HFFc6 (cell line): ENCODE measurements around the gene MTG1. TPM values are rescaled to one million over a fixed set of nuclear protein-coding genes. Genes with fewer than 3 reads are reported as not detected.

Experiments
- DNase-seq: peaks from one replicate; pipeline ENCODE4 v3.0.0-alpha.2; 2018
- H3K27ac Mint-ChIP-seq: 2 replicates; pipeline ENCODE4 v1.8.0; 2020; ENCODE audit warnings: mild to moderate bottlenecking, mixed read lengths
- H3K27me3 Mint-ChIP-seq: 2 replicates; pipeline ENCODE4 v1.8.0; 2021; ENCODE audit warnings: mild to moderate bottlenecking, moderate library complexity, mixed read lengths; ENCODE audit not compliant: insufficient read depth
- H3K36me3 Mint-ChIP-seq: 2 replicates; pipeline ENCODE4 v1.8.0; 2021; ENCODE audit warnings: low read depth, mixed read lengths
- H3K4me1 Mint-ChIP-seq: 2 replicates; pipeline ENCODE4 v1.8.0; 2020; ENCODE audit warnings: low read depth, mixed read lengths
- H3K4me3 Mint-ChIP-seq: 2 replicates; pipeline ENCODE4 v1.8.0; 2020; ENCODE audit warnings: mild to moderate bottlenecking, moderate library complexity, mixed read lengths
- H3K9me3 Mint-ChIP-seq: 2 replicates; pipeline ENCODE4 v1.8.0; 2020; ENCODE audit warnings: mild to moderate bottlenecking, mixed read lengths
- CTCF ChIP-seq: fragments of 200-600 bp; sonication (generic); IDR thresholded peaks from 2 replicates; pipeline ENCODE4 v1.5.0; 2021; ENCODE audit warnings: antibody characterized with exemption, mild to moderate bottlenecking
- total RNA-seq, 6 experiments: library from RNA; stranded (reverse); fragmentation: NEBNext Ultra II Directional; extraction: Animal tissue kit (Norgen Biotek cat#: 25700); gene quantifications; 2 replicates in 1 of 6; 3 replicates in 5 of 6; pipeline ENCODE4 v1.2.3, GENCODE V29; 2021

Gene MTG1
- total RNA-seq, 6 experiments from 2014 or later, result 23.7 to 33.0 (median 26.6) TPM

GRCh38 chr10:133457100-133457841, 63.3 kb downstream of the MTG1 start:
- no peak for TF ChIP-seq CTCF
- no peaks in the 10 kb centered on the region; the same call in 1 of the 2 replicates for H3K9me3 Mint-ChIP-seq
- DNase-seq, result no peak
- H3K4me3 Mint-ChIP-seq, result no peak overlapping the region
- no peaks in the 10 kb centered on the region for H3K4me1 Mint-ChIP-seq
- H3K27ac Mint-ChIP-seq, result no peak overlapping the region
- H3K36me3 Mint-ChIP-seq, result peaks cover 16% of the 10 kb centered on the region
- peaks cover 2% of the 10 kb centered on the region; the same call in 1 of the 2 replicates for H3K27me3 Mint-ChIP-seq

DNA sequence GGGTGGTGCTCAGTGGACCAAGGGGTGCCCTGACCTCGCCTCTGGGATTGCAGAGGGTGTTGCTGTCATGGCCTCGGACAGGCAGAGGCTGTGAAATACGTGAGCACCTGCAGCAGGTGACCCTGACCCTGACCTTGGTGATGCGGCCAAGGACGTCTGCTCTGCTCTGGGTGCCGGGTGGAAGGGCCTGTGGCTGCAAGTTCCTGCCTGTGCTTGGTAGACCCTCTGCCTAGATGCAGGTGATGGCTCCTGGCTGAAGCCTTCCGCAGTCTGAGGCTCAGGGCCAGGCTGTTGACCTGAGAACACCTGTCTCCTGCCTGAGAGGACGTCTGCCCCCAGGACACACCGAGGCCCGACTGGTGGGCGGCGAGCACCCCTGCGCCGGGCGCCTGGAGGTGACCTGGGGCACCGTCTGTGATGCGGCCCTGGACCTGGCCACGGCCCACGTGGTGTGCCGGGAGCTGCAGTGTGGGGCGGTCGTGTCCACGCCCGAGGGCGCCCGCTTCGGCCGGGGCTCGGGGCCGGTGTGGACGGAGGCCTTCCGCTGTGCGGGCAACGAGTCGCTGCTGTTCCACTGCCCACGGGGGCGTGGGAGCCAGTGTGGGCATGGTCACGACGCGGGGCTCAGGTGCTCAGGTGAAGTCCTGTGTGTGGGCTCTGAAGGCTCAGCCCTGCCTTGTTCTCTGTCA, 64.2 kb downstream of the MTG1 start:
- no peaks in the 10 kb centered on the region; the same call in 1 of the 2 replicates for H3K9me3 Mint-ChIP-seq
- no peaks in the 10 kb centered on the region for H3K4me1 Mint-ChIP-seq
- DNase-seq, result no peak
- no peak overlapping the region for H3K4me3 Mint-ChIP-seq
- H3K36me3 Mint-ChIP-seq, result peaks cover 14% of the 10 kb centered on the region
- TF ChIP-seq CTCF, result no peak
- H3K27me3 Mint-ChIP-seq, result peaks cover 2% of the 10 kb centered on the region; the same call in 1 of the 2 replicates
- no peak overlapping the region for H3K27ac Mint-ChIP-seq

DNA sequence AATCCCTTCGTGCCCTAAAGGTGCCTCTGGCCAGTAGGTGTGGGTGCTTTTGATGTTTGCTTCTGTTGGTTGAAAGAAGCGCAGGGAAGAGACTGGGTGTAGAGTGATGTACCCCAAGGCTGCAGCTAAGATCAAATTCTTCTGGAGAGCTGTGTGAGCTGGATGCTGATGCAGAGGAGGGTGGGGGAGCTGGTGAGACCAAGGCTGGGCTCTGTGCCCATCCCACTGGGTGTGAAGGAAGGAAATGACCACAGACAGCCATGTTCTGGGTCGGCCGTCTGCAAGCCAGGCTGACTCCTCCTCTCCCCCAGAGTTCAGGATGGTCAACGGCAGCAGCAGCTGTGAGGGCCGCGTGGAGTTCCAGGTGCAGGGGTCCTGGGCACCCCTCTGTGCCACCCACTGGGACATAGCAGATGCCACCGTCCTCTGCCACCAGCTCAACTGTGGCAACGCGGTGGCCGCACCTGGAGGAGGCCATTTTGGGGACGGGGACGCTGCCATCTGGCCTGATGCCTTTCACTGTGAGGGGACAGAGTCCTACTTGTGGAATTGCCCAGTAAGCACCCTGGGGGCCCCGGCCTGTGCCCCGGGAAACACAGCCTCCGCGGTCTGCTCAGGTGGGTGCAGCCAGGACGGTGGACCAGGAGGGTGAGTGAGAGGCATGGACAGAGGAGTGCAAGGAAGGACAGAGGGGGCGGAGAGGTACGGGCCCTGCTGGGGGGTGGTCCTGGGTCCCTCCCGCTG, 64.9 kb downstream of the MTG1 start:
- Mint-ChIP-seq H3K27ac (no peak overlapping the region), H3K9me3 (no peaks in the 10 kb centered on the region), H3K27me3 (peaks cover 2% of the 10 kb centered on the region; the same call in 1 of the 2 replicates), H3K4me1 (no peaks in the 10 kb centered on the region), H3K4me3 (no peak overlapping the region), H3K36me3 (peaks cover 11% of the 10 kb centered on the region; the same call in 1 of the 2 replicates)
- DNase-seq, result no peak
- TF ChIP-seq CTCF, result no peak

- no peak for DNase-seq
- no peak overlapping the region for H3K27ac Mint-ChIP-seq
- H3K9me3 Mint-ChIP-seq, result no peaks in the 10 kb centered on the region
- peaks cover 11% of the 10 kb centered on the region; the same call in 1 of the 2 replicates for H3K36me3 Mint-ChIP-seq
- H3K4me1 Mint-ChIP-seq, result no peaks in the 10 kb centered on the region
- no peak overlapping the region for H3K4me3 Mint-ChIP-seq
- TF ChIP-seq CTCF, result no peak
- peaks cover 2% of the 10 kb centered on the region for H3K27me3 Mint-ChIP-seq
These were observed 65.7 kb downstream of the MTG1 start for GRCh38 chr10:133459454-133460207.

DNA sequence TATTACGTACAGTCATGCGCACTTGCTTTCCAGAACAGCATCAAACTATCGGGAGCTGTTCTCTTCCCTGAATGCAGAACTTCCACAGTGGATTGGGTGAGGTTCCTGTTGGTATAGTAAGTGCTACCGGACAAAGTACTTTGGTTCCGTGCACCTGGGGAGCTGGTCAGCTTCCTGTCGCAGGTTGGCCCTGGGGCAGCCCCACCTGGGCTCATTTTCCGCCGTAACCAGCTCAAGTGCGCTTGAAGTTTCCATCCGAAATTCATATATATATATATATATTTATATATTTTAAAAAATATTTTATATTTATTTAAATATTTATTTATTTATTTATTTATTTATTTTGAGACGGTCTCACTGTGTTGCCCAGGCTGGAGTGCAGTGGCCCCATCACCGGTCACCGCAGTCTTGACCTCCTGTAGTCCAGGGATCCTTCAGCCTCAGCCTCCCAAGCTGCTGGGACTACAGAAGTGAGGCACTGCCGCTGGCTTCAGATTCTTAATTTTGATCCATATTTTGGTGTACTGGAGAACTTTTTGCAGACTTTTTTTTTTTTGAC, 66.3 kb downstream of the MTG1 start:
- Mint-ChIP-seq H3K4me3 (no peak overlapping the region), H3K4me1 (no peaks in the 10 kb centered on the region)

More for the DNA sequence above, 66.3 kb downstream of the MTG1 start:
- Mint-ChIP-seq H3K36me3 (peaks cover 11% of the 10 kb centered on the region; the same call in 1 of the 2 replicates), H3K27me3 (peaks cover 2% of the 10 kb centered on the region), H3K27ac (no peak overlapping the region), H3K9me3 (no peaks in the 10 kb centered on the region)
- no peak for TF ChIP-seq CTCF
- no peak for DNase-seq
